22Rv1 (cell line): ENCODE measurements around the gene MLXIP.

Source experiments
- ZFX ChIP-seq: fragments of 450-650 bp; IDR thresholded peaks from 2 replicates; pipeline ENCODE4 v1.6.1; 2017; ENCODE audit warnings: antibody characterized with exemption, borderline replicate concordance
- TF ChIP-seq, protein P1 (sequence below): fragments of 450-650 bp; IDR thresholded peaks from 2 replicates; pipeline ENCODE4 v1.5.1; 2017; ENCODE audit warnings: mild to moderate bottlenecking

DNA sequence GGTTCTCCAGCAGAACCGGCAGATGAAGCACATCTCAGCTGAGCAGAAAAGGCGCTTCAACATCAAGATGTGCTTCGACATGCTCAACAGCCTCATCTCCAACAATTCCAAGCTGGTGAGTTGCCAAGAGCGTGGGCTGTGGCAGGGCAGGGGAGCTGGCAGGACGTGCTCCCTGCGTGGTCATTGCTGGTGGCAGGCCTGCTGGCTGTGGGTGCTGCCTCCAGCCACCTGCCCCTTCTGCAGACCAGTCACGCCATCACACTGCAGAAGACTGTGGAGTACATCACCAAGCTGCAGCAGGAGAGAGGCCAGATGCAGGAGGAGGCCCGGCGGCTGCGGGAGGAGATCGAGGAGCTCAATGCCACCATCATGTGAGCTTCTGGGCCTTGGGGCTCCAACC is 59.6 kb downstream of the MLXIP start:
- TF ChIP-seq, protein P1, sequence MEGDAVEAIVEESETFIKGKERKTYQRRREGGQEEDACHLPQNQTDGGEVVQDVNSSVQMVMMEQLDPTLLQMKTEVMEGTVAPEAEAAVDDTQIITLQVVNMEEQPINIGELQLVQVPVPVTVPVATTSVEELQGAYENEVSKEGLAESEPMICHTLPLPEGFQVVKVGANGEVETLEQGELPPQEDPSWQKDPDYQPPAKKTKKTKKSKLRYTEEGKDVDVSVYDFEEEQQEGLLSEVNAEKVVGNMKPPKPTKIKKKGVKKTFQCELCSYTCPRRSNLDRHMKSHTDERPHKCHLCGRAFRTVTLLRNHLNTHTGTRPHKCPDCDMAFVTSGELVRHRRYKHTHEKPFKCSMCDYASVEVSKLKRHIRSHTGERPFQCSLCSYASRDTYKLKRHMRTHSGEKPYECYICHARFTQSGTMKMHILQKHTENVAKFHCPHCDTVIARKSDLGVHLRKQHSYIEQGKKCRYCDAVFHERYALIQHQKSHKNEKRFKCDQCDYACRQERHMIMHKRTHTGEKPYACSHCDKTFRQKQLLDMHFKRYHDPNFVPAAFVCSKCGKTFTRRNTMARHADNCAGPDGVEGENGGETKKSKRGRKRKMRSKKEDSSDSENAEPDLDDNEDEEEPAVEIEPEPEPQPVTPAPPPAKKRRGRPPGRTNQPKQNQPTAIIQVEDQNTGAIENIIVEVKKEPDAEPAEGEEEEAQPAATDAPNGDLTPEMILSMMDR, result no peak
- TF ChIP-seq ZFX, result no peak
